Stomach (tissue), 9 donors: ENCODE results near the gene NPTN. TPM values are rescaled to one million over a fixed set of nuclear protein-coding genes. Genes with fewer than 3 reads are reported as not detected.

Source experiments
- DNase-seq, 2 donors: peaks; one replicate each; pipeline versions ENCODE4 v3.0.0 to v3.0.0-alpha.2; 2013 to 2019
- H3K27ac ChIP-seq, 5 donors: fragments of 200-600 bp in 4 of 5; sonication (generic) in 4 of 5; one replicate each; pipeline ENCODE4 v1.5.1; 2013 to 2019; ENCODE audit warnings: mild to moderate bottlenecking in 1 of 5, moderate library complexity in 1 of 5
- H3K27me3 ChIP-seq, 3 donors: fragments of 200-600 bp; sonication (generic); one replicate each; pipeline ENCODE4 v1.5.1; 2017 to 2019; ENCODE audit warnings: mixed run types in 1 of 3
- H3K36me3 ChIP-seq, 4 donors: fragments of 200-600 bp; sonication (generic); 1 replicate in 3 of 4; 2 replicates in 1 of 4; pipeline ENCODE4 v1.5.1; 2016 to 2019
- H3K4me1 ChIP-seq, 4 donors: fragments of 200-600 bp; sonication (generic); one replicate each; pipeline ENCODE4 v1.5.1; 2016 to 2019
- H3K4me3 ChIP-seq, 4 donors: fragments of 200-600 bp; sonication (generic) in 3 of 4; one replicate each; pipeline ENCODE4 v1.5.1; 2016 to 2019; ENCODE audit warnings: mild to moderate bottlenecking in 1 of 4
- H3K9me3 ChIP-seq, 4 donors: fragments of 200-600 bp; sonication (generic); one replicate each; pipeline ENCODE4 v1.5.1; 2016 to 2019
- CTCF ChIP-seq, 7 experiments: fragments of 450-650 bp in 4 of 7; fragments of 200-600 bp in 3 of 7; sonication (generic) in 3 of 7; IDR thresholded peaks; one replicate each; pipeline ENCODE4 v1.5.1; 2016 to 2019; ENCODE audit warnings: antibody characterized with exemption in 7 of 7, control low read depth in 2 of 7, mild to moderate bottlenecking in 1 of 7
- EP300 ChIP-seq: sonication (generic); formaldehyde crosslinking; IDR thresholded peaks from one replicate; pipeline ENCODE4 v1.6.1; 2017; ENCODE audit warnings: antibody characterized with exemption
- POLR2A ChIP-seq, 4 donors: fragments of 450-650 bp; IDR thresholded peaks; one replicate each; pipeline ENCODE4 v1.6.1; 2016; ENCODE audit warnings: antibody characterized with exemption in 4 of 4, control low read depth in 2 of 4, mild to moderate bottlenecking in 1 of 4, moderate library complexity in 1 of 4
- POLR2AphosphoS5 ChIP-seq, 3 donors: sonication (generic); formaldehyde crosslinking; IDR thresholded peaks; one replicate each; pipeline ENCODE4 v1.6.1; 2016; ENCODE audit warnings: antibody characterized with exemption in 3 of 3
- WGBS, 5 donors: extraction: QIAGEN DNeasy Blood & Tissue Kit in 3 of 5; methylation state at CpG; one replicate each; pipeline versions ENCODE4 v1.1.5 to v1.1.7; 2013 to 2018; 5-methylcytosine and 5-hydroxymethylcytosine counted together
- intact Hi-C: fragments of 100-400 bp; cut with DNase I; formaldehyde crosslinking; loops from one replicate; pipeline ENCODE4 v1.15.1; 2023; ENCODE audit warnings: low total_unique reads
- polyA plus RNA-seq, 3 donors: library from polyadenylated mRNA; stranded (reverse); fragments of 200-250 nt; gene quantifications; one replicate each; pipeline ENCODE4 v1.2.3, GENCODE V29; 2013
- total RNA-seq, 5 donors: library from RNA; depleted of rRNA; stranded (reverse); fragments of >200 nt; gene quantifications; one replicate each; pipeline versions ENCODE4 v1.1.0 to v1.2.3, GENCODE V29; 2014 to 2016
- donor health status: healthy with polysubstance abuse.
- donor health status: Bipolar disorder and iron deficiency.
- donor health status: healthy.

The NPTN gene
- total and polyA plus RNA-seq, 8 donors, result 41.4 to 228 (median 96.2) TPM

GRCh38 chr15:73567020-73567419 is 66.2 kb downstream of the NPTN start:
- intact Hi-C loops, result no loop called here
- Histone ChIP-seq H3K9me3 (no peaks in the 10 kb centered on the region), H3K4me1 (peaks cover 8 to 48% (median 28%) of the 10 kb centered on the region in 4 donors), H3K27me3 (no peaks in the 10 kb centered on the region), H3K36me3 (peaks cover 42 to 100% (median 99%) of the 10 kb centered on the region in 4 donors), H3K27ac (no peak overlapping the region), H3K4me3 (no peak overlapping the region)
- DNase-seq, result no peak
- no peak for TF ChIP-seq POLR2AphosphoS5 (IDR thresholded peaks at IDR 0.05)
- TF ChIP-seq POLR2A (IDR thresholded peaks at IDR 0.05), result no peak
- TF ChIP-seq EP300, result no peak
- no peak for TF ChIP-seq CTCF (IDR thresholded peaks at IDR 0.05)
- WGBS, 5 donors, result 58 to 82% (median 70%) methylated on average over 1 of the region's 1 CpG

GRCh38 chr15:73564255-73564654 is 68.9 kb downstream of the NPTN start:
- DNase-seq, result no peak
- Histone ChIP-seq H3K9me3 (no peaks in the 10 kb centered on the region), H3K36me3 (peaks cover 45 to 95% (median 93%) of the 10 kb centered on the region in 4 donors), H3K4me3 (no peak overlapping the region), H3K27me3 (no peaks in the 10 kb centered on the region), H3K4me1 (peaks cover 0 to 27% (median 13%) of the 10 kb centered on the region in 4 donors), H3K27ac (no peak overlapping the region)
- intact Hi-C loops, result loop anchor here (5.0 kb wide), 1 partner anchor 73 kb away; no protein-coding TSS in a partner anchor
- TF ChIP-seq CTCF (IDR thresholded peaks at IDR 0.05) (no peak), POLR2A (IDR thresholded peaks at IDR 0.05) (no peak), EP300 (no peak), POLR2AphosphoS5 (IDR thresholded peaks at IDR 0.05) (no peak)
- 15 to 35% (median 34%) methylated on average over 6 of the region's 6 CpGs for WGBS, 5 donors

GRCh38 chr15:73560501-73561117 is 72.6 kb downstream of the NPTN start:
- 38 to 55% (median 45%) methylated on average over 2 of the region's 2 CpGs for WGBS, 5 donors
- Histone ChIP-seq H3K27ac (no peak overlapping the region), H3K9me3 (no peaks in the 10 kb centered on the region), H3K36me3 (peaks cover 39 to 95% (median 92%) of the 10 kb centered on the region in 4 donors), H3K27me3 (no peaks in the 10 kb centered on the region), H3K4me1 (peaks cover 0 to 19% (median 6%) of the 10 kb centered on the region in 4 donors), H3K4me3 (no peak overlapping the region)
- peak in 1 of 2 donors; percentile 92 for DNase-seq
- intact Hi-C loops, result loop anchor here (5.0 kb wide), 1 partner anchor 77 kb away; no protein-coding TSS in a partner anchor
- TF ChIP-seq CTCF (IDR thresholded peaks at IDR 0.05) (peak in 3 of 7 experiments; percentile 24 to 47 (median 42)), POLR2AphosphoS5 (IDR thresholded peaks at IDR 0.05) (no peak)

GRCh38 chr15:73558529-73558928 is 74.7 kb downstream of the NPTN start:
- intact Hi-C loops, result no loop called here
- no peaks in the 10 kb centered on the region for H3K9me3 ChIP-seq
- H3K27ac ChIP-seq, result no peak overlapping the region
- 80 to 93% (median 92%) methylated on average over 1 of the region's 1 CpG for WGBS, 5 donors
- TF ChIP-seq POLR2AphosphoS5 (IDR thresholded peaks at IDR 0.05) (no peak), POLR2A (IDR thresholded peaks at IDR 0.05) (no peak), EP300 (no peak), CTCF (IDR thresholded peaks at IDR 0.05) (no peak)
- no peak for DNase-seq
- peaks cover 36 to 88% (median 83%) of the 10 kb centered on the region in 4 donors for H3K36me3 ChIP-seq
- no peaks in the 10 kb centered on the region for H3K4me1 ChIP-seq
- H3K27me3 ChIP-seq, result no peaks in the 10 kb centered on the region
- no peak overlapping the region for H3K4me3 ChIP-seq
